Retinal pigment epithelial cell (primary cell): Measurements from ENCODE around the gene FXR2.

Experiments
- DNase-seq: peaks from one replicate; pipeline ENCODE4 v3.0.0-alpha.2; 2010; ENCODE audit warnings: low read depth
- H3K4me3 ChIP-seq: 2 replicates; pipeline ENCODE4 v1.5.1; 2011; ENCODE audit warnings: mild to moderate bottlenecking, low read length, control low read depth, moderate library complexity
- CTCF ChIP-seq: conservative IDR thresholded peaks from 2 replicates; pipeline ENCODE4 v1.5.1; 2011; ENCODE audit warnings: low read depth, low read length, control low read depth, inconsistent platforms

Gene FXR2

DNA sequence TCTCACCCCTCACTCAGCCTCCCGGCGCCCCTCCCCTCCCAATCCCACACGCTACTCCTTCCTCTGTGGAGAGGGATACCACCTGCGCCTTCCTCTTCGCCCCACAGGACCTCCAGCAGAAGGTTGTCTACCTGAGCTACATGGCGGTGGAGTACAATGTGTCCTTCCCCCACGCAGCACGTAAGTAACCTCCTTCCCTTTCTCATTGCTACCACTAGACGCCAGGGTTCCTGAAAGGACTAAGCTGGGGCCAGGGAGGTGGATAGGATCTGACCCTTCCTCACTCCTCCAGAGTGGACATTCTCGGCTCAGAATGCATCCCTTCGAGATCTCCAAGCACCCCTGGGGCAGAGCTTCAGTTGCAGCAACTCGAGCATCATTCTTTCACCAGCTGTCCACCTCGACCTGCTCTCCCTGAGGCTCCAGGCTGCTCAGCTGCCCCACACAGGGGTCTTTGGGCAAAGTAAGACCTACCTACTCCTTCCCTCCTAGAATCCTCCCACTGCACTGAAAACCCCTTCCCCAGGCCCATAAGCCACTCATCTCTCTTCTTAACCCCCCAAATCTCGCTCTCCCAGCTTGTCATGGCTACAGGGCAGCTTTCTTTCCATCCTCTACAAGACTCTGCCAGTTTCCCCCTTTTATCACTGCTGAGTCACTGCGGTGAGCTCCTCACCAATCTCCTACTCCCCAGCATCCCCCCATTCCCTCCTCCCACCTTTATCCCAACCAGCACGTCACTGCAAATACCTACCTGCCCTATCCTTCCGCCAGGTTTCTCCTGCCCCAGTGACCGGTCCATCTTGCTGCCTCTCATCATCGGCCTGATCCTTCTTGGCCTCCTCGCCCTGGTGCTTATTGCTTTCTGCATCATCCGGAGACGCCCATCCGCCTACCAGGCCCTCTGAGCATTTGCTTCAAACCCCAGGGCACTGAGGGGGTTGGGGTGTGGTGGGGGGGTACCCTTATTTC is 33.8 kb downstream of the FXR2 start:
- no peak overlapping the region for H3K4me3 ChIP-seq
- no peak for TF ChIP-seq CTCF
- no peak for DNase-seq

DNA sequence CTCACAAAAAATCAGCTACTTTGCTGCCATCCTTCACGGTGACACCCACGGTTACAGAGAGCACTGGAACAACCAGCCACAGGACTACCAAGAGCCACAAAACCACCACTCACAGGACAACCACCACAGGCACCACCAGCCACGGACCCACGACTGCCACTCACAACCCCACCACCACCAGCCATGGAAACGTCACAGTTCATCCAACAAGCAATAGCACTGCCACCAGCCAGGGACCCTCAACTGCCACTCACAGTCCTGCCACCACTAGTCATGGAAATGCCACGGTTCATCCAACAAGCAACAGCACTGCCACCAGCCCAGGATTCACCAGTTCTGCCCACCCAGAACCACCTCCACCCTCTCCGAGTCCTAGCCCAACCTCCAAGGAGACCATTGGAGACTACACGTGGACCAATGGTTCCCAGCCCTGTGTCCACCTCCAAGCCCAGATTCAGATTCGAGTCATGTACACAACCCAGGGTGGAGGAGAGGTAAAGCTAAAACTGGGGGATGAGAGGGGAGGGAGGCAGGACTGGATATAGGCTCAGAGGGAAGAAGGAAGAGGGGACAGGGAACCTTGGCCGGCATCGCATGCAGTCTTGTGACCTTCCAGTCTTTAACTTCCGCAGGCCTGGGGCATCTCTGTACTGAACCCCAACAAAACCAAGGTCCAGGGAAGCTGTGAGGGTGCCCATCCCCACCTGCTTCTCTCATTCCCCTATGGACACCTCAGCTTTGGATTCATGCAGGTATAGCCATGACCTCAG is 34.7 kb downstream of the FXR2 start:
- DNase-seq, result no peak
- H3K4me3 ChIP-seq, result no peak overlapping the region
- no peak for TF ChIP-seq CTCF

DNA sequence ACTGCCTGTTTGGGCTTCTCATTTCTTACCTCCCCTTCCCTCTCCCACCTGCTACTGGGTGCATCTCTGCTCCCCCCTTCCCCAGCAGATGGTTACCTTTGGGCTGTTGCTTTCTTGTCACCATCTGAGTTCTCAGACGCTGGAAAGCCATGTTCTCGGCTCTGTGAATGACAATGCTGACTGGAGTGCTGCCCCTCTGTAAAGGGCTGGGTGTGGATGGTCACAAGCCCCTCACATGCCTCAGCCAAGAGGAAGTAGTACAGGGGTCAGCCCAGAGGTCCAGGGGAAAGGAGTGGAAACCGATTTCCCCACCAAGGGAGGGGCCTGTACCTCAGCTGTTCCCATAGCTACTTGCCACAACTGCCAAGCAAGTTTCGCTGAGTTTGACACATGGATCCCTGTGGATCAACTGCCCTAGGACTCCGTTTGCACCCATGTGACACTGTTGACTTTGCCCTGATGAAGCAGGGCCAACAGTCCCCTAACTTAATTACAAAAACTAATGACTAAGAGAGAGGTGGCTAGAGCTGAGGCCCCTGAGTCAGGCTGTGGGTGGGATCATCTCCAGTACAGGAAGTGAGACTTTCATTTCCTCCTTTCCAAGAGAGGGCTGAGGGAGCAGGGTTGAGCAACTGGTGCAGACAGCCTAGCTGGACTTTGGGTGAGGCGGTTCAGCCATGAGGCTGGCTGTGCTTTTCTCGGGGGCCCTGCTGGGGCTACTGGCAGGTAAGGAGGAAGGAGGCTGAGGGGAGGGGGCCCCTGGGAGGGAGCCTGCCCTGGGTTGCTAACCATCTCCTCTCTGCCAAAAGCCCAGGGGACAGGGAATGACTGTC is 35.5 kb downstream of the FXR2 start, which contains the start of gene CD68:
CD68 (plus strand) TSS at position 638 of the 833 bp plus-strand sequence; CDS start at position 678, 40 bp downstream.
- no peak for TF ChIP-seq CTCF
- DNase-seq, result peak; percentile 90
- no peak within 1 kb of the TSS for H3K4me3 ChIP-seq

DNA sequence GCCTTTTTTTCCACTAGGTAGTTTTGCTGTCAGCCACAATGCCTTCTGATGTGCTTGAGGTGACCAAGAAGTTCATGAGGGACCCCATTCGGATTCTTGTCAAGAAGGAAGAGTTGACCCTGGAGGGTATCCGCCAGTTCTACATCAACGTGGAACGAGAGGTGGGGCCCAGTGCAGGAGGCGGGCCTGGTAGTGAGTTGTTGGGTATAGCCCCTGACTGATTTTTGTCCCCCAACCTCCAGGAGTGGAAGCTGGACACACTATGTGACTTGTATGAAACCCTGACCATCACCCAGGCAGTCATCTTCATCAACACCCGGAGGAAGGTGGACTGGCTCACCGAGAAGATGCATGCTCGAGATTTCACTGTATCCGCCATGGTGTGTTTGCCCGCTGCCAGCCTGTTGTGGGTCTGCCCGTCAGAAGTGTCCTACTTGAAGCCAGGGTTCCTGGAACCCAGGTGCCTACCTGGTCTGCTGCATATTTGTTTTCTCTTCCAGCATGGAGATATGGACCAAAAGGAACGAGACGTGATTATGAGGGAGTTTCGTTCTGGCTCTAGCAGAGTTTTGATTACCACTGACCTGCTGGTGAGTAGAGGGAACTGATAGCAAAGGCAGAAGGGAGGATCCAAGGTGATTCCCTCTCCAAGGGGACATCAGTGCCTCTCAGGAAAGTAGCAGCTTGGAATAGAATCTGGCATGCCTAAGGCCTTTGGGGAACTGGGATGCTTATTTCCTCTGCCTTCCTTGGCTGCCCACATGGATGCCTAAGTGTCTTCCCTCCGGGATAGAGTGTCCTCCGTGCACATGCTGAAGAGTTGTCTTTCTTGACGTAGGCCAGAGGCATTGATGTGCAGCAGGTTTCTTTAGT is 37.1 kb downstream of the FXR2 start:
- no peak for TF ChIP-seq CTCF
- no peak overlapping the region for H3K4me3 ChIP-seq
- DNase-seq, result no peak

DNA sequence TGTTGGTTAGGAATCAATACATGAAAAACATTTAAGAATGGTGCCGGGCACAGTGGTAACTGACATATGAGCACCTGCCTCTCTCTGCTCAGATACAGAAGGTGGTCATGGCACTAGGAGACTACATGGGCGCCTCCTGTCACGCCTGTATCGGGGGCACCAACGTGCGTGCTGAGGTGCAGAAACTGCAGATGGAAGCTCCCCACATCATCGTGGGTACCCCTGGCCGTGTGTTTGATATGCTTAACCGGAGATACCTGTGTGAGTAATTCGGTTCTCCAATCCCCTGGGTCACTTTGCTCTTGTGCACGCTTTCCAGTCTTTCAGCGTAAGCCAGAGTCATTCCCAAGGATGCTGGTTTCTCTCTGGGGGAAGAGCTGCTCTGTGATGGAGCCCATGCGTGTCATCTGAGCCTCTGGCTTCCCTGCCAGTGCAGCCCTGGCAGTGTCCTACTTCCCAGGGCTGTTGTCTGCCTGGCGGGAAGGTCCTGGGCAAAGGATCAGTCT is 38.2 kb downstream of the FXR2 start:
- TF ChIP-seq CTCF, result no peak
- no peak overlapping the region for H3K4me3 ChIP-seq
- no peak for DNase-seq

DNA sequence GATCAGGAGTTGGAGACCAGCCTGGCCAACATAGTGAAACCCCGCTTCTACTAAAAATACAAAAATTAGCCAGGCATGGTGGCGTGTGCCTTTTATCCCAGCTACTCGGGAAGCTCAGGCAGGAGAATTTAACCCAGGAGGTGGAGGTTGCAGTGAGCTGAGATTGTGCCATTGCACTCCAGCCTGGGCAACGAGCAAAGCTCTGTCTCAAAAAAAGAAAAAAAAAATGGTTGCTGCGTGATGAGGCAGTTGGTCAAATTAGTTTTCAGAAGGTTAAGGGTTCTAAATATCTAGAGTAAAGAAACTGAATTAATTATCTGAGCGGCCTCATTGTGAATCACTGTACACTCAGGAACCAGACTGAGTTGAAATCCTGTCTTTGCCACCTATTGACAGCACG is 38.7 kb downstream of the FXR2 start:
- TF ChIP-seq CTCF, result no peak
- no peak overlapping the region for H3K4me3 ChIP-seq
- no peak for DNase-seq
